HG03280 (cell line): ENCODE measurements around the gene ROR1.

Experiments used
- ATAC-seq: cut with Tn5 transposase; IDR thresholded peaks from one replicate; pipeline ENCODE4 v1.9.1; 2021; ENCODE audit warnings: mild to moderate bottlenecking, moderate library complexity; ENCODE audit not compliant: unreplicated experiment

Gene ROR1

DNA sequence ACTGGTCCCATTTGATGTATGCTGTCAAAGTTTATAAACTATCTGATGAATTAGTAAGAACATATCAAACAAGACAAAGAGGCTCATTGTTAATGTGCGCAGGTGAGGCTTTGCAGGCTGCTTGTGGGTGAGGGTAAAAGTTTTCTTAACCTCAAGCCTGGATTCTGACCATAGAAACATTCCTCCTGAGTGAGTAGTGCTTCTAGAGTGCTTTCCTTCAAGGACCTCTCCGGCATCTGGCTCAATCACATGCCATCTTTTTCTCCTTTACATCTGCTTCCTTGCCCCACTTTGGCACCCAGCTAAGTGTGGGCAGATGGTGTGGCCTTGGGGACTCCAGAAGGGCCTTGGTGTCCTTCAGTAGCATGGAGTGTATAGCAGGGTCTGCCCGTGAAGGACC is 104.0 kb downstream of the ROR1 start:
- no peak for ATAC-seq

DNA sequence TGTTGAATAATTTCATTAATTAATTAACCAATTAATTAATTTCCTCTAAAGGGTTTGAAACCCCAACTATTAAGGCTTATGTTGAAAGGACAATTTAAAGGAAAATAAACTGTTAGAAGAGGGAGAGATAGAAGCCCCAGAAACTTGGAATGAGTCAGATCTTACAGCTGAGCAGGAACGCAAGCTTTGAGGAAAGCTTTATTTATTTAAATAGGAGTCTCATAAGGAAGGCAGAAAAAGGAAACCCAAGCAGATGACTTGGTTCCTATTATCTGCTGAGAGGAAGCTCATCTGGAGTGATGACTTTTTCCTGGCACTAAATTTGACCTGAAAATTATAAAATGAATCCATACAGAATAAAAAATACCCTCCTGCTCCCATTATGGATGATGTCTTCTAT is 105.1 kb downstream of the ROR1 start:
- no peak for ATAC-seq

GRCh38 chr1:63880958-63881576 is 107.2 kb downstream of the ROR1 start:
- ATAC-seq = no peak

GRCh38 chr1:63882048-63882704 is 108.4 kb downstream of the ROR1 start:
- ATAC-seq = no peak

DNA sequence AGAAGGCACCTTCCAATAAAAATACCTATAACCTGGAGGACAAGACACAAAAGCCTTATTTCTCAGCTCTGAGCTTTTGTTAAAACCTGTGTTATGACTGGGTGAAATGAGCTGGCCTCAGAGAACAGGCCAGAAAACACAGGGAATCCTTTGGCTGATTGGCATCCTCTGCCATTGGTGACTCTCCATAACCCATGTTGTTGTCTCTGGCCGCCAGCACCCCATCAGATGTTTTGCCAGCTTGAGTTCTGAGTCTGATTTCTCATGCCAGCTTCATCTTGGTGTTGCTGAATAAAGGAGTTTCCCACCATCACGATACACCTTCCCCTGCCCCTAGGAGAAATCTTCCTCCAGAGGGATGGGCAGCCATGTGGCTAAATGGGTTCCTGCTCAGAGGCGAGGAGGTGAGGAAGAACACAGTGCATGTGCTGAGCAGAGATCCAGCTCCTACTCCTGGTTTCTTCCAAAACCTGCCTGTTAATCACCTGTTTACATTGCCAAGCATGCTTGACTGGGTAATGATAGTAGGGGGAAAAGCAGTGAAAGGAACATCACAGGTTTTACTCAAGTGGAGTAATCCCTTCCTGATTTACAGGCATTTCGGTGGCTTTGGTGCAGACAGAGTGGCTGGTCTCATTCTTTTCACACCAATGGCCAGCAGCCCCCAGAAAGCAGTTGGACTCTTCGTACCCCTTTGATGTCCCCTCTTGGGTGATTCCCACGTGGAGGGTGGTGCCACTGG is 109.8 kb downstream of the ROR1 start:
- no peak for ATAC-seq

GRCh38 chr1:63884486-63884885 is 110.7 kb downstream of the ROR1 start:
- ATAC-seq = no peak

DNA sequence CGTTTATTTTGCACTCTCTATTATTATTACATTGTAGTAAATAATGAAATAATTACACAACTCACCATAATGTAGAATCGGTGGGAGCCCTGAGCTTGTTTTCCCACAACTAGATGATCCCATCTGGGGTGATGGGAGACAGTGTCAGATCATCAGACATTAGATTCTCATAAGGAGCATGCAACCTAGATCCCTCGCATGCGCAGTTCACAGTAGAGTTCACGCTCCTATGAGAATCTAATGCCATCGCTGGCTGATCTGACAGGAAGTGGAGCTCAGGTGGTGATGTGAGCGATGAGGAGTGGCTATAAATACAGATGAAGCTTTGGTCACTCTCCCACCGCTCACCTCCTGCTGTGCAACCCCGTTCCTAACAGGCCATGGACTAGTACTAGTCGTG is 112.1 kb downstream of the ROR1 start:
- ATAC-seq = no peak

- no peak for ATAC-seq
Observed at GRCh38 chr1:63886340-63886739, 112.5 kb downstream of the ROR1 start.

- no peak for ATAC-seq
Observed at GRCh38 chr1:63887809-63888208, 114.0 kb downstream of the ROR1 start.

- no peak for ATAC-seq
Observed at GRCh38 chr1:63888984-63889383, 115.2 kb downstream of the ROR1 start.

GRCh38 chr1:63890468-63890867 is 116.7 kb downstream of the ROR1 start:
- no peak for ATAC-seq

DNA sequence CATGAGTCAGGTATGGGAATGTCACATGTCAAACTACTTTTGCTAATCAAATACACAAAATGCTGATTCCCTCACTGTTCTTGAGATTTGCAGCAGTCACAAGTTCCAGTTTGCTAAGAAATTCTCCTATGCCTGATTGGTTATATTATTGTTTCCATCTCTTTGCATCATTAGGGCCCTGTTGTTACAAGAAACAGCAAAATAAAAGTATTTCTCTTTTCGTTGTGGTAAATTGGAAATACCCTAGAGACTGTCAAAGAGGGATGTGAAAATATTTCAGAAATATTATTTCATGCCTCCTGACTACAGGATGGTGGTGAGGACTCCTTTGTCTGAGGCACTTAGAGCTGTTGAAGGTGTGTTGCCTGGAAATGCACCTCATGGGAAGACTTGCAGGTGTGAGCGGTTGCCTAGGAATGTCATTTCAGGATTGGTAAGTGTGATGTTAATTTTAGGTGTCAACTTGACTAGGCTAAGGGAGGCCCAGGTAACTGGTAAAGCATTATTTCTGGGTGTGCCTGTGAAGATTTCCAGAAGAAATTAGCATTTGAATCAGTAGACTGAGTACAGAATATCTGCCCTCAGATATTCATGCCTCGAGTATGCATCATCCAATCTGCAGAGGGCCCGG is 117.4 kb downstream of the ROR1 start:
- ATAC-seq = no peak

DNA sequence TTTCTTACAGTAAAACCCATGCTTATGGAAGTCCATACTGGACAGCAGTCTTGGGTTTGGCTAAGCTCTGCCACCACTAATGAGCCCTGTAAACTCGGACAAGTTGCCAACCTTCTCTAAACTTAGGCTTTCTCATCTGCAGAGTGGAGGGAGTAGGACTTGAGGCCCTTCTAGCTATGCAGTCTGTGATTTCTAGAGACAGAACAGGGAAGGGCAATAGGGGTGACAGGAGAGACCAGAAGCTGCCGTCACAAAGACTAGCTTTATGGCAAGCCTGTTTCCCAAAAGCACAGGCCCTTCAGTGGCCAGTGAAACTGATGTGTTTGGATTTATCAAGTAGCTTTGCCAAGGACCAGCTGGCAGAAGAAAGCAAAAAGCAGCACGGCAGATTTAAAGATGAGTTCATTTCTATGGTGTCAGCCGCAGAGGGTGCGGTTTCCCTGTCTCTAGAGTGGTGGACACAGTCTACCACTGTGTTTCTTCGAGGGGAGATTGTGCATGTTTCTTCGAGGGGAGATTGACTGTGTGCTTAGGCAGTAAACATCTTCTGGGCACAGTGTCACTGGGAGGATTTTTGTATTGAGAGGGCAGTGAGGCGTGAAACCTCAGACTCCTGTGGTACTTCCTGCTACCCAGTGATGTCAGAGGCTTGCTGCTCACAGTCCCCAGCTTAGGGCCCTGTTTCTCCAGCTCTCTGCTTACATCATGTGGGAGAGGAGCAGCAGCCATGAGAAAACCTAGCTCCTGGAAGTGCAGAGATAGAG is 119.0 kb downstream of the ROR1 start:
- ATAC-seq = peak; percentile 99

- no peak for ATAC-seq
Observed at GRCh38 chr1:63893976-63894375, 120.2 kb downstream of the ROR1 start.

- no peak for ATAC-seq
Observed at GRCh38 chr1:63894627-63895265, 120.9 kb downstream of the ROR1 start.

DNA sequence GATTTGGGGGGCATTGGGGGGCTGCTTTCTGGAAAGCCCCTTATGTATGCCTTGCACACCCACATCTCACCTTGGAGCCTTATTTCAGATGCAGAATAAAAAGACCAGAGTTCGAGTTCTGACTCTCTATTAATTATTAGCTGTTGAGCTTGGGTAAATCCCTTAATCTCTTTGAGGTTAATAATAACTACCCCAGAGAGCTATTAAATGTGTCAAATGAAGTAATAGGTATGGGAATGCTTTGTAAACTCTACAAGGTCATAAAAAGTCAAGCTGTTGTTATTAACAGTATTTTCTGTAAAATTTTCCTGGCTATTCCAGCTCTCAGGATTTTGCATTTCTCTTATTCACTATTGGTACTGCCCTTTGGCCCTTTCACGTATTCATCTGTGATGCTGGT is 122.9 kb downstream of the ROR1 start:
- ATAC-seq = no peak

- ATAC-seq = no peak
Observed at GRCh38 chr1:63898428-63899196, 124.8 kb downstream of the ROR1 start.

- no peak for ATAC-seq
Observed at GRCh38 chr1:63901094-63901493, 127.3 kb downstream of the ROR1 start.

DNA sequence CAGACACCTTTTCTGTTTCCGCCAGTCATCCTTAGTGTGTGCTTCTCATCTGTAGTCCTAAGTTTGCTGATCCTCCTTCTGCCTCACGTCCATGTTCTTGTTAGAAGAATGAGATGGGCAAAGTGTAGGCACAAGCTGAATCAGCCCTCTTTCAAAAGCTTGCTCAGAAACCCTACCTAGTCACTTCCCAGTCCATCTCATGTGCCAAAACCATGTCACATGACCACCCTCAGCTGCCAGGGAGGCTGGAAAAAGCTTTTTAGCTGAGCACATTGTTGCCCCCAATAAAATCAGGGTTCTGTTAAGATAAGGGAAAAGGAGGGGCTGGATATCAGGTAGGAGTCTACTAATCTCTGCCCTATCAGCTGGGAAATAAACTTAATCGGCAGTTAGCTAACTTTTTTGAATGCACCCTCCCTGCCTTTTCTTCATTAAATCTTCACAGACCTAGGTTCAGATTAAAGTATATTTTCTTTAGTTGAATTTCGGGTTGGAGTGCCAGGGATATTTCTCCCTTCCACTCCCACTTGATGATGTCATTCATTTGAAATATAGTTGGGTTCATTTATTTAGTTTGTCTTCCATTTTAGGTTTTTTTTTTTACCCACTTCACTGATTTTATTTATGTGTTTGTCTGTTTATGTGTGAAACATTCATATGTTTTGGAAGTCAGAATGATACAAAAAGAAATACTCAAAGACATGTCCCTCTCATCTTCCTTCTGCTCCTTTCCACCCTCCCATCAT is 129.2 kb downstream of the ROR1 start:
- no peak for ATAC-seq
